K562 treated with DMSO at 1 percent for 48 hours (cell line): ENCODE results near the gene GDF9. TPM values are rescaled to one million over a fixed set of nuclear protein-coding genes. Genes with fewer than 3 reads are reported as not detected.

Source experiments
- total RNA-seq: library from RNA; unstranded; fragments of 300-600 nt; gene quantifications from 2 replicates; pipeline ENCODE4 v1.2.3, GENCODE V29; 2022; ENCODE audit warnings: low replicate concordance; ENCODE audit errors: extremely low read depth

GDF9 gene, protein sequence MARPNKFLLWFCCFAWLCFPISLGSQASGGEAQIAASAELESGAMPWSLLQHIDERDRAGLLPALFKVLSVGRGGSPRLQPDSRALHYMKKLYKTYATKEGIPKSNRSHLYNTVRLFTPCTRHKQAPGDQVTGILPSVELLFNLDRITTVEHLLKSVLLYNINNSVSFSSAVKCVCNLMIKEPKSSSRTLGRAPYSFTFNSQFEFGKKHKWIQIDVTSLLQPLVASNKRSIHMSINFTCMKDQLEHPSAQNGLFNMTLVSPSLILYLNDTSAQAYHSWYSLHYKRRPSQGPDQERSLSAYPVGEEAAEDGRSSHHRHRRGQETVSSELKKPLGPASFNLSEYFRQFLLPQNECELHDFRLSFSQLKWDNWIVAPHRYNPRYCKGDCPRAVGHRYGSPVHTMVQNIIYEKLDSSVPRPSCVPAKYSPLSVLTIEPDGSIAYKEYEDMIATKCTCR
- not detected in 2 replicates for total RNA-seq

DNA sequence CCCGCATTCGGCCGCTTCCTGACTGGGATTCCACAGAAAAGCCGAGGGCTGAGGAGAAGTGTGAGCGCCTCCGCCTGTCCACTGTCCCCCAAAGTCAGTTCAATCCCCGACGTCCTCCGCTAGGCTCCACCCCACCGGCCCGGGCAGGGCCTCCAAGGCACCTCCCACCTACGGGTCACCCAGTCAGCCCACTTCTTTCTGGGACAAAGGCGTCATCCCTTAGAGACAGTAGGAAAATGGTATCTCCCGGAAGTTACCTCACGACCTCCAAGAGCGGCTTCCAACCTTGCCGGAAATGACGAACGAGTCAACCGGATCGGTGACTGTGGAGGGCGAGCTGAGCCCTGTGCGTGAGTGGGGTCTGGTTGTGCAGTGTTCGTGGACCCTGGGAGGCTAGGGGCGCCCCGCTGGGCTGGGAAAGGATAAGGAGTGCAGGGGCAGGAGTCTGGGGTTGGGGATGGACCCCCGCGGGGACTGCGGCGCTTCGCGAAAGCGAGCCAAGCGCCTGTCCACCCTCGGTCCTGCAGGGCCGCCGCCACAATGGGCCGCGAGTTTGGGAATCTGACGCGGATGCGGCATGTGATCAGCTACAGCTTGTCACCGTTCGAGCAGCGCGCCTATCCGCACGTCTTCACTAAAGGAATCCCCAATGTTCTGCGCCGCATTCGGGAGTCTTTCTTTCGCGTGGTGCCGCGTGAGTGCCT, at the start of gene GDF9, which contains the start of gene UQCRQ:
Gene GDF9, minus strand, starts transcription at position 128 of the 704 bp plus-strand sequence. CDS start 1,936 bp downstream, outside the sequence.
Gene UQCRQ, plus strand, starts transcription at position 301 of the 704 bp plus-strand sequence. Its CDS starts 240 bp downstream, at position 541.

DNA sequence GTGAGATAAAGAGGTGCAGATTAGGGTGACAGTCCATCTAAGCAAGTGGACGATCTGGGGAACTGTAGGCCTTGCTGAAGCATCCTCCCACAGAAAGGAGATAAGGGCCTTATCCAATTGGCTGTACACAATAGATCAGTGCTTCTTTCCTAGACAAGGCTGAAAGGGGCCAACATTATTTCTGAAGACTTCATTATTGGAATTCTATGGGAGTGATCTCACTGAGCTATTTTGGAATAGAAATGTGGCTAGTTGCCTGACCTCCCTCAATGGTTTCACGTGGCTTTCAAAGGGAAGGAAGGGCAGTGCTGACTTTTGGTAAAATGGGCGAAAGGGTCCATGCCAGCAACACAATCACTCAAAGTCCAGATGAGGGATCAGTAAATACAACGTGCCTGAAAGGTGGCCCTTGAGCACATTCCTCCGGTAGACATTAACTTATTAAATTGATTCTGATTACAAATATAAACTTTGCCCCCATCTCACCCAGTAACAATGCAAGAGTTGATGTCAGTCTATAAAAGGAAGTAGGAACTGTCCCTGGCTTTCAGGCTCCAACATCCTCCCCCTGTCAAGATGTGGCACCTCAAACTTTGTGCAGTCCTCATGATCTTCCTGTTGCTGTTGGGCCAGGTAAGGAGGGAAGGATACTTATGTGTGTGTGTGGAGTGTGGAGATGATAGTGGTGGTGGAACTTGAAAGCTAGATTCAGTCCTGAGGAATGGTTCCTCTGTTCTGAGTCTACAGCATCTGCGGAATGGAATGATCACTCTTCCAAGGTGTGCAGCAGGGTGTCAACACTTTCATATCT, 7.1 kb upstream of the GDF9 start, which contains the start of gene LEAP2:
Gene LEAP2, plus strand, starts transcription at position 550 of the 811 bp plus-strand sequence. Its CDS starts 27 bp downstream, at position 577.

DNA sequence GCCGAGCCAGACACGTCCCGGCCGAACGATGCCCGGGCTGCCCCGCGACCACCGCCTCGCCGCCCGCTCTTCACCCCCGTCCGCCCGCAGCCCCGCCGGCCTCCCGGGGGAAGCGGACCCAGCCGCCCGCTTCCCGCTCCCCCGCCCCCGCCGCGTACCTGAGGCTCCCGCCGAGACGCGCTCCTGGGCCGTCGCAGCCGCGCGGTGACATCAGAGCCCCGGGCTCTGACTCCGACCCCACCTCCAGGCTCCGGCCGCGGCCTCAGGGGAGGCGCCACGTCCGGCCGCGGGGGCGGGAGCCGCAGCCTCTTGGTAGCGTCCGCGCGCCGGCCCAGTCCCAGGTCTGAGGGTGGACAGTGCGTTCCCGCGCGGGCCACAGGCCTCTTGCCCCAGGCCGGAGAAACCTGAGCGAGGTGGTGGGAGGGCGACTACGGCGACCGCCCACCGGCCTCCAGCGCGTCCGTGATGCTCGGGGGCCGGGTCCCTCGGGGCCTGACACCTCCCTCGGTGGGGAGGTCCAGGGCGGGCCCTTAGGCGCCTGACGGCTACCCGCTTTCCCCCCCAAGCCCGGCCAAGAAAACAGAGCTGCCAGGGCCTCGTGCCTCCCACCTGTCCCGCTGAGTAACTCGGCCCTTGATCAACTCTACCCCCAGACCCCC, 35.7 kb downstream of the GDF9 start, which contains the start of gene SHROOM1:
Gene SHROOM1, minus strand, starts transcription at position 212 of the 659 bp plus-strand sequence. CDS start 4,507 bp downstream, outside the sequence.

DNA sequence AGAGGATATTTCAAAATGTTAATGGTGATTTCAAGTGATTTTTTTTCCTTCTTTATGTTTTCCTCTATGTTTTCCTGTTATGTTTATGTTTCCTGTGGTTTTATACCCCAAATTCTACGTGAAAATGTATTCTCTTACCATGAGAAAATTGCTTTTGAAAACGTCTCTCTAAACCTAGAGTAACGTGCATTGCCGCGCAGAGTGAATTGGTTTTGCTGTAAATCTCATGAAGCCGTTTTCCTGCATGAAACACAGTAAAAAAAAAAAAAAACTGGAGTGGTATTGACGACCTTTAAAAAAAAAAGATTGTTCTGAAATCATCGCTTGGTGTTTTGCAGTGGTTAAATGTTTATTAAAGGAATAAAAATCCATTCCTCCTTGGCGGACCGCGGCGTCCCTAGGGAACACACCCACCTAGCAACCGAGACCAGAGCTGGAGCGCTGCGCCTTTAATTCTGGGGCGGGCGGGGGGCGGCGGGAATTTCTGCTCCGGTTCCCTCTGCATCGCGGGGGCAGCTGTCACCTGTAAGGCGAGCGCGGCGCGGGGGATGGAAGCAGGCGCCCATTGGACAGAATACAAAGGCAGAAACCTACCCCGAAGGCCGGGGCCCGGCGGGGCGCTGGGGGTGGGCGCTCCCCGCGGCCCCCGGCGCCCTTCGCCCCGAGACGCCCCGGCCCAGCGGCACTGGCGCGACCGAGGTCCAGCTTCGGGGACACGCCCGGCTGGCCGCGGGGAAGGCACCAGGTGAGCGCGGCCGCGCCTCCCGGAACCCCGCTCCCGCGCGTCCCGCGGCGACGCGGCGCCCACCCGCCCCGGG, 53.3 kb downstream of the GDF9 start, which contains the start of gene SOWAHA:
Gene SOWAHA, plus strand, starts transcription at position 522 of the 818 bp plus-strand sequence. CDS start 320 bp downstream, outside the sequence.

Other genes starting within 250 kb of the GDF9 start
- gene IL13, start 208.3 kb downstream of the GDF9 start, total RNA-seq: not detected in 2 replicates
- not detected in 2 replicates for gene IL4, start 192.5 kb downstream of the GDF9 start, total RNA-seq
- gene KIF3A, start 128.9 kb downstream of the GDF9 start, total RNA-seq: not detected in 2 replicates
- gene CCNI2, start 119.0 kb downstream of the GDF9 start, total RNA-seq: not detected in 2 replicates
- not detected in 2 replicates for gene SEPTIN8, start 89.2 kb downstream of the GDF9 start, total RNA-seq
- not detected in 2 replicates for gene SOWAHA, start 53.2 kb downstream of the GDF9 start, total RNA-seq
- not detected in 2 replicates for gene SHROOM1, start 35.8 kb downstream of the GDF9 start, total RNA-seq
- gene UQCRQ, start 173 bp upstream of the GDF9 start, total RNA-seq: not detected in 2 replicates
- not detected in 2 replicates for gene LEAP2, start 7.2 kb upstream of the GDF9 start, total RNA-seq
- gene AFF4, start 97.2 kb upstream of the GDF9 start, total RNA-seq: not detected in 2 replicates
- not detected in 2 replicates for gene ZCCHC10, start 160.1 kb upstream of the GDF9 start, total RNA-seq
- gene HSPA4, start 185.5 kb upstream of the GDF9 start, total RNA-seq: not detected in 2 replicates